Measurements from ENCODE around the gene ABLIM2. TPM values are rescaled to one million over a fixed set of nuclear protein-coding genes. Genes with fewer than 3 reads are reported as not detected.

Gene ABLIM2
- total RNA-seq, 1 experiment from 2014 or later = 1.0 TPM

DNA sequence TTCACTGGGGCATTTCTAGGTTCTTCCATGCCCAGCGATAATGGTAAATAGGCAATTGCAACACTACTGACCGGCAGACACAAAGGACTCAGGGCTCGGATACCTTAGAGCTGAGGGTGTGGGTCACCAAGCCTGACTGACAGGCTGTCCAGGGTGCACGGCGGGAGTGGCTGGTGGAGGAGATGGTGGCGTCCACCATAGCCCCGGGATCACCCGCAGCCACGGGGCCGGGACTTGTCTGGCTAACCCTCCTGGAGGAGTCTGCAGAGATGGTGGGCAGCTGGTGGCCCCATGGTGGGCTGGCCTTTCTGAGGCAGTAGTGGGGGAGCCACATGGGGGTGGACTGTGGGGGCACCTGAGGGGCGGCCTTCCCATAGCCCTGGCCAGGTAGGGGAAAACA lies 11.7 kb upstream of the ABLIM2 start:
- no peak overlapping the region for H3K4ac ChIP-seq (ENCODE audit: low read depth, low read length)
- H2AFZ ChIP-seq (ENCODE audit: low read length) = no peak overlapping the region
- Mint-ChIP-seq H3K27ac (no peak overlapping the region; a peak in 1 of 7 replicates), H3K9me3 (peaks cover 13 to 17% of the 10 kb centered on the region in 2 experiments), H3K27me3 (ENCODE audit: low read depth) (peaks cover 18% of the 10 kb centered on the region), H3K36me3 (ENCODE audit: insufficient read depth in 1 of 3, low read depth in 3 of 3) (peaks cover 0 to 5% (median 4%) of the 10 kb centered on the region in 3 experiments; a peak in 2 of 7 replicates), H3K4me3 (no peak overlapping the region), H3K4me1 (no peaks in the 10 kb centered on the region)
- DNase-seq = no peak
- H3K27me3 ChIP-seq (ENCODE audit: insufficient read depth, low read length) = no peaks in the 10 kb centered on the region
- no peak overlapping the region for H3K9ac ChIP-seq (ENCODE audit: extremely low read depth, insufficient read length, low read length)
- TF ChIP-seq, protein P1, sequence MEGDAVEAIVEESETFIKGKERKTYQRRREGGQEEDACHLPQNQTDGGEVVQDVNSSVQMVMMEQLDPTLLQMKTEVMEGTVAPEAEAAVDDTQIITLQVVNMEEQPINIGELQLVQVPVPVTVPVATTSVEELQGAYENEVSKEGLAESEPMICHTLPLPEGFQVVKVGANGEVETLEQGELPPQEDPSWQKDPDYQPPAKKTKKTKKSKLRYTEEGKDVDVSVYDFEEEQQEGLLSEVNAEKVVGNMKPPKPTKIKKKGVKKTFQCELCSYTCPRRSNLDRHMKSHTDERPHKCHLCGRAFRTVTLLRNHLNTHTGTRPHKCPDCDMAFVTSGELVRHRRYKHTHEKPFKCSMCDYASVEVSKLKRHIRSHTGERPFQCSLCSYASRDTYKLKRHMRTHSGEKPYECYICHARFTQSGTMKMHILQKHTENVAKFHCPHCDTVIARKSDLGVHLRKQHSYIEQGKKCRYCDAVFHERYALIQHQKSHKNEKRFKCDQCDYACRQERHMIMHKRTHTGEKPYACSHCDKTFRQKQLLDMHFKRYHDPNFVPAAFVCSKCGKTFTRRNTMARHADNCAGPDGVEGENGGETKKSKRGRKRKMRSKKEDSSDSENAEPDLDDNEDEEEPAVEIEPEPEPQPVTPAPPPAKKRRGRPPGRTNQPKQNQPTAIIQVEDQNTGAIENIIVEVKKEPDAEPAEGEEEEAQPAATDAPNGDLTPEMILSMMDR (conservative IDR thresholded peaks at IDR 0.05) = no peak
- H3K23ac ChIP-seq (ENCODE audit: insufficient read length, low read depth, low read length) = no peak overlapping the region
- no peak overlapping the region for H2BK20ac ChIP-seq (ENCODE audit: low read depth, low read length, poor library complexity, severe bottlenecking)
- H2BK120ac ChIP-seq (ENCODE audit: low read depth, low read length, poor library complexity, severe bottlenecking) = no peak overlapping the region
- H3K79me1 ChIP-seq (ENCODE audit: insufficient read depth, low read depth, low read length, poor library complexity, severe bottlenecking) = no peaks in the 10 kb centered on the region
- H2BK5ac ChIP-seq (ENCODE audit: insufficient read length, low read length) = no peak overlapping the region
- H3K4me2 ChIP-seq (ENCODE audit: insufficient read depth, insufficient read length, low read length) = no peak overlapping the region
- no peak overlapping the region for H3K14ac ChIP-seq (ENCODE audit: insufficient read depth, low read length)
- H3K9me3 ChIP-seq (ENCODE audit: control insufficient read depth, low read depth, low read length) = peaks cover 5% of the 10 kb centered on the region
- no peak overlapping the region for H3T11ph ChIP-seq (ENCODE audit: low read length)
- no peak overlapping the region for H3K18ac ChIP-seq (ENCODE audit: insufficient read length, low read depth, low read length)
- no peak overlapping the region for H4K91ac ChIP-seq (ENCODE audit: insufficient read length, low read depth, low read length)
- H4K8ac ChIP-seq (replicated peaks; ENCODE audit: insufficient read length, low read depth, low read length) = no peak overlapping the region
- no peak overlapping the region for H4K5ac ChIP-seq (ENCODE audit: insufficient read length, low read depth, low read length)
- no peaks in the 10 kb centered on the region for H3K23me2 ChIP-seq (ENCODE audit: insufficient read length, low read depth, low read length, poor library complexity, severe bottlenecking)
- H2AK5ac ChIP-seq (ENCODE audit: insufficient read length, low read length) = no peak overlapping the region
- no peaks in the 10 kb centered on the region for H3K4me1 ChIP-seq (ENCODE audit: insufficient read depth, low read length)
- H2BK12ac ChIP-seq (ENCODE audit: insufficient read length, low read depth, low read length) = no peak overlapping the region
- no peaks in the 10 kb centered on the region for H3K79me2 ChIP-seq (ENCODE audit: insufficient read depth, low read length)
- no peaks in the 10 kb centered on the region for H4K20me1 ChIP-seq (ENCODE audit: control insufficient read depth, insufficient read depth, insufficient read length)
- no peak overlapping the region for H3K27ac ChIP-seq (ENCODE audit: insufficient read length, low read depth, low read length)
- no peak overlapping the region for H2BK15ac ChIP-seq (ENCODE audit: low read depth, low read length)
- H3K56ac ChIP-seq (ENCODE audit: insufficient read length, low read depth, low read length) = no peak overlapping the region
- WGBS (ENCODE audit: extremely low coverage, insufficient read length, low lambda C conversion rate) = no CpG with 5 or more reads among the region's 11 CpGs
